Measurements from ENCODE around the gene EFEMP1.

EFEMP1 gene

GRCh38 chr2:55951533-55951932, 28.0 kb upstream of the EFEMP1 start:
- Histone ChIP-seq H3K4me3 (ENCODE audit: low read length) (no peak overlapping the region), H3K36me3 (ENCODE audit: insufficient read depth, low read length) (no peaks in the 10 kb centered on the region), H3K9me3 (ENCODE audit: low read length) (no peaks in the 10 kb centered on the region)

GRCh38 chr2:55949613-55950012, 26.0 kb upstream of the EFEMP1 start:
- H3K9me3 ChIP-seq (ENCODE audit: low read length): no peaks in the 10 kb centered on the region
- no peaks in the 10 kb centered on the region for H3K36me3 ChIP-seq (ENCODE audit: insufficient read depth, low read length)
- H3K27me3 ChIP-seq (ENCODE audit: insufficient read depth, low read length): no peaks in the 10 kb centered on the region
- H2AFZ ChIP-seq (ENCODE audit: low read depth, low read length): no peak overlapping the region
- H3K4me3 ChIP-seq (ENCODE audit: low read length): no peak overlapping the region
- H3K4me1 ChIP-seq (ENCODE audit: insufficient read depth, low read length): no peaks in the 10 kb centered on the region

More at GRCh38 chr2:55951533-55951932, 28.0 kb upstream of the EFEMP1 start:
- no peaks in the 10 kb centered on the region for H3K27me3 ChIP-seq (ENCODE audit: insufficient read depth, low read length)
- H2AFZ ChIP-seq (ENCODE audit: low read depth, low read length): no peak overlapping the region
- no peaks in the 10 kb centered on the region for H3K4me1 ChIP-seq (ENCODE audit: insufficient read depth, low read length)

- Histone ChIP-seq H2AFZ (ENCODE audit: low read depth, low read length) (no peak overlapping the region), H3K4me1 (ENCODE audit: insufficient read depth, low read length) (no peaks in the 10 kb centered on the region), H3K36me3 (ENCODE audit: insufficient read depth, low read length) (no peaks in the 10 kb centered on the region), H3K4me3 (ENCODE audit: low read length) (no peak overlapping the region), H3K27me3 (ENCODE audit: insufficient read depth, low read length) (no peaks in the 10 kb centered on the region), H3K9me3 (ENCODE audit: low read length) (no peaks in the 10 kb centered on the region)
Observed at GRCh38 chr2:55949211-55949610, 25.6 kb upstream of the EFEMP1 start.

- H3K4me1 ChIP-seq (ENCODE audit: insufficient read depth, low read length): no peaks in the 10 kb centered on the region
- H3K4me3 ChIP-seq (ENCODE audit: low read length): no peak overlapping the region
- no peak overlapping the region for H2AFZ ChIP-seq (ENCODE audit: low read depth, low read length)
- no peaks in the 10 kb centered on the region for H3K36me3 ChIP-seq (ENCODE audit: insufficient read depth, low read length)
- no peaks in the 10 kb centered on the region for H3K9me3 ChIP-seq (ENCODE audit: low read length)
- H3K27me3 ChIP-seq (ENCODE audit: insufficient read depth, low read length): no peaks in the 10 kb centered on the region
Observed at GRCh38 chr2:55948176-55948923, 24.8 kb upstream of the EFEMP1 start.

- Histone ChIP-seq H3K36me3 (ENCODE audit: insufficient read depth, low read length) (no peaks in the 10 kb centered on the region), H2AFZ (ENCODE audit: low read depth, low read length) (no peak overlapping the region), H3K9me3 (ENCODE audit: low read length) (no peaks in the 10 kb centered on the region), H3K4me3 (ENCODE audit: low read length) (no peak overlapping the region), H3K4me1 (ENCODE audit: insufficient read depth, low read length) (no peaks in the 10 kb centered on the region), H3K27me3 (ENCODE audit: insufficient read depth, low read length) (no peaks in the 10 kb centered on the region)
Observed at GRCh38 chr2:55947752-55948151, 24.2 kb upstream of the EFEMP1 start.

- Histone ChIP-seq H2AFZ (ENCODE audit: low read depth, low read length) (no peak overlapping the region), H3K4me1 (ENCODE audit: insufficient read depth, low read length) (no peaks in the 10 kb centered on the region), H3K27me3 (ENCODE audit: insufficient read depth, low read length) (no peaks in the 10 kb centered on the region), H3K4me3 (ENCODE audit: low read length) (no peak overlapping the region), H3K9me3 (ENCODE audit: low read length) (no peaks in the 10 kb centered on the region), H3K36me3 (ENCODE audit: insufficient read depth, low read length) (no peaks in the 10 kb centered on the region)
Observed at GRCh38 chr2:55946793-55947192, 23.2 kb upstream of the EFEMP1 start.

GRCh38 chr2:55943466-55943865, 19.9 kb upstream of the EFEMP1 start:
- no peaks in the 10 kb centered on the region for H3K4me1 ChIP-seq (ENCODE audit: insufficient read depth, low read length)
- H3K36me3 ChIP-seq (ENCODE audit: insufficient read depth, low read length): no peaks in the 10 kb centered on the region
- no peaks in the 10 kb centered on the region for H3K27me3 ChIP-seq (ENCODE audit: insufficient read depth, low read length)
- H3K9me3 ChIP-seq (ENCODE audit: low read length): no peaks in the 10 kb centered on the region
- H3K4me3 ChIP-seq (ENCODE audit: low read length): no peak overlapping the region
- H2AFZ ChIP-seq (ENCODE audit: low read depth, low read length): no peak overlapping the region

- Histone ChIP-seq H3K4me1 (ENCODE audit: insufficient read depth, low read length) (no peaks in the 10 kb centered on the region), H3K27me3 (ENCODE audit: insufficient read depth, low read length) (no peaks in the 10 kb centered on the region), H3K9me3 (ENCODE audit: low read length) (no peaks in the 10 kb centered on the region), H3K36me3 (ENCODE audit: insufficient read depth, low read length) (no peaks in the 10 kb centered on the region), H3K4me3 (ENCODE audit: low read length) (no peak overlapping the region), H2AFZ (ENCODE audit: low read depth, low read length) (no peak overlapping the region)
Observed at GRCh38 chr2:55936351-55936750, 12.8 kb upstream of the EFEMP1 start.

GRCh38 chr2:55934337-55934736, 10.8 kb upstream of the EFEMP1 start:
- H3K36me3 ChIP-seq (ENCODE audit: insufficient read depth, low read length): no peaks in the 10 kb centered on the region
- no peak overlapping the region for H3K4me3 ChIP-seq (ENCODE audit: low read length)
- no peaks in the 10 kb centered on the region for H3K27me3 ChIP-seq (ENCODE audit: insufficient read depth, low read length)
- H2AFZ ChIP-seq (ENCODE audit: low read depth, low read length): no peak overlapping the region
- H3K4me1 ChIP-seq (ENCODE audit: insufficient read depth, low read length): no peaks in the 10 kb centered on the region
- H3K9me3 ChIP-seq (ENCODE audit: low read length): no peaks in the 10 kb centered on the region

GRCh38 chr2:55932843-55933242, 9.3 kb upstream of the EFEMP1 start:
- Histone ChIP-seq H3K27me3 (ENCODE audit: insufficient read depth, low read length) (no peaks in the 10 kb centered on the region), H3K9me3 (ENCODE audit: low read length) (no peaks in the 10 kb centered on the region), H3K4me1 (ENCODE audit: insufficient read depth, low read length) (no peaks in the 10 kb centered on the region), H3K4me3 (ENCODE audit: low read length) (no peak overlapping the region), H3K36me3 (ENCODE audit: insufficient read depth, low read length) (no peaks in the 10 kb centered on the region), H2AFZ (ENCODE audit: low read depth, low read length) (no peak overlapping the region)

GRCh38 chr2:55931281-55931680, 7.7 kb upstream of the EFEMP1 start:
- Histone ChIP-seq H2AFZ (ENCODE audit: low read depth, low read length) (no peak overlapping the region), H3K4me3 (ENCODE audit: low read length) (no peak overlapping the region), H3K4me1 (ENCODE audit: insufficient read depth, low read length) (no peaks in the 10 kb centered on the region), H3K36me3 (ENCODE audit: insufficient read depth, low read length) (no peaks in the 10 kb centered on the region), H3K9me3 (ENCODE audit: low read length) (no peaks in the 10 kb centered on the region), H3K27me3 (ENCODE audit: insufficient read depth, low read length) (no peaks in the 10 kb centered on the region)

GRCh38 chr2:55929476-55929875, 5.9 kb upstream of the EFEMP1 start:
- H2AFZ ChIP-seq (ENCODE audit: low read depth, low read length): no peak overlapping the region
- no peaks in the 10 kb centered on the region for H3K4me1 ChIP-seq (ENCODE audit: insufficient read depth, low read length)
- no peak overlapping the region for H3K4me3 ChIP-seq (ENCODE audit: low read length)
- H3K27me3 ChIP-seq (ENCODE audit: insufficient read depth, low read length): peaks cover under 1% of the 10 kb centered on the region
- no peaks in the 10 kb centered on the region for H3K36me3 ChIP-seq (ENCODE audit: insufficient read depth, low read length)
- no peaks in the 10 kb centered on the region for H3K9me3 ChIP-seq (ENCODE audit: low read length)

GRCh38 chr2:55926974-55927373, 3.4 kb upstream of the EFEMP1 start:
- no peaks in the 10 kb centered on the region for H3K36me3 ChIP-seq (ENCODE audit: insufficient read depth, low read length)
- no peak overlapping the region for H2AFZ ChIP-seq (ENCODE audit: low read depth, low read length)
- H3K27me3 ChIP-seq (ENCODE audit: insufficient read depth, low read length): peaks cover 26% of the 10 kb centered on the region
- peaks cover 7% of the 10 kb centered on the region for H3K4me1 ChIP-seq (ENCODE audit: insufficient read depth, low read length)
- H3K4me3 ChIP-seq (ENCODE audit: low read length): no peak overlapping the region
- no peaks in the 10 kb centered on the region for H3K9me3 ChIP-seq (ENCODE audit: low read length)

GRCh38 chr2:55926246-55926645, 2.7 kb upstream of the EFEMP1 start:
- peaks cover 28% of the 10 kb centered on the region for H3K27me3 ChIP-seq (ENCODE audit: insufficient read depth, low read length)
- no peaks in the 10 kb centered on the region for H3K9me3 ChIP-seq (ENCODE audit: low read length)
- H3K4me3 ChIP-seq (ENCODE audit: low read length): no peak overlapping the region
- peaks cover 7% of the 10 kb centered on the region for H3K4me1 ChIP-seq (ENCODE audit: insufficient read depth, low read length)
- H3K36me3 ChIP-seq (ENCODE audit: insufficient read depth, low read length): no peaks in the 10 kb centered on the region
- H2AFZ ChIP-seq (ENCODE audit: low read depth, low read length): no peak overlapping the region

All from neuron (in vitro differentiated cells).